Measurements from ENCODE around the gene SYTL1. TPM values are rescaled to one million over a fixed set of nuclear protein-coding genes. Genes with fewer than 3 reads are reported as not detected.
A peak's percentile ranks its signal among the peaks of the same experiment; 100 is the strongest.

SYTL1 gene
- total RNA-seq, 2 donors from 2014 or later, result 6.7 to 7.5 TPM

GRCh38 chr1:27350663-27351540, 9.1 kb downstream of the SYTL1 start:
- peak; percentile 99 for DNase-seq
- H3K27ac Mint-ChIP-seq, result no peak overlapping the region
- 11 to 14% methylated on average over 24 to 62 of the region's 62 CpGs for WGBS, 2 experiments (ENCODE audit: insufficient coverage in 1 of 2, insufficient read length in 1 of 2)
- Histone ChIP-seq H3K9ac (ENCODE audit: extremely low read depth, low read length, poor library complexity, severe bottlenecking) (peak overlapping the region; percentile 2), H3K27me3 (ENCODE audit: control insufficient read depth, insufficient read depth, low read length, poor library complexity, severe bottlenecking) (peaks cover 16% of the 10 kb centered on the region), H3K27ac (ENCODE audit: low read depth, low read length) (no peak overlapping the region), H3K4me3 (ENCODE audit: low read length) (peak overlapping the region; percentile 73), H3K4me1 (ENCODE audit: control insufficient read depth, insufficient read depth, low read length) (no peaks in the 10 kb centered on the region), H3K36me3 (ENCODE audit: control insufficient read depth, insufficient read depth, low read length) (no peaks in the 10 kb centered on the region), H3K9me3 (ENCODE audit: control insufficient read depth, low read length) (no peaks in the 10 kb centered on the region)
- TF ChIP-seq CTCF (conservative IDR thresholded peaks at IDR 0.05), result peak; percentile 46
- H3K9me3 Mint-ChIP-seq, result peaks cover 5% of the 10 kb centered on the region
- peaks cover 7% of the 10 kb centered on the region for H3K36me3 Mint-ChIP-seq (ENCODE audit: low read depth)
- H3K27me3 Mint-ChIP-seq (ENCODE audit: insufficient read depth), result peaks cover 11% of the 10 kb centered on the region
- H3K4me3 Mint-ChIP-seq, result peak overlapping the region; percentile 60
- no peaks in the 10 kb centered on the region for H3K4me1 Mint-ChIP-seq

- Mint-ChIP-seq H3K4me3 (peak overlapping the region; percentile 60), H3K9me3 (peaks cover 5% of the 10 kb centered on the region), H3K36me3 (ENCODE audit: low read depth) (peaks cover 7% of the 10 kb centered on the region), H3K27me3 (ENCODE audit: insufficient read depth) (peaks cover 11% of the 10 kb centered on the region), H3K4me1 (no peaks in the 10 kb centered on the region), H3K27ac (peak overlapping the region; percentile 13)
- Histone ChIP-seq H3K4me1 (ENCODE audit: control insufficient read depth, insufficient read depth, low read length) (no peaks in the 10 kb centered on the region), H3K36me3 (ENCODE audit: control insufficient read depth, insufficient read depth, low read length) (no peaks in the 10 kb centered on the region), H3K4me3 (ENCODE audit: low read length) (peak overlapping the region; percentile 73), H3K27ac (ENCODE audit: low read depth, low read length) (no peak overlapping the region), H3K27me3 (ENCODE audit: control insufficient read depth, insufficient read depth, low read length, poor library complexity, severe bottlenecking) (peaks cover 16% of the 10 kb centered on the region), H3K9ac (ENCODE audit: extremely low read depth, low read length, poor library complexity, severe bottlenecking) (peak overlapping the region; percentile 2), H3K9me3 (ENCODE audit: control insufficient read depth, low read length) (no peaks in the 10 kb centered on the region)
- WGBS, 2 experiments (ENCODE audit: insufficient coverage in 1 of 2, insufficient read length in 1 of 2), result 35 to 43% methylated on average over 5 to 8 of the region's 8 CpGs
- TF ChIP-seq CTCF (conservative IDR thresholded peaks at IDR 0.05), result no peak
- no peak for DNase-seq
Measured at GRCh38 chr1:27351541-27352107, 9.8 kb downstream of the SYTL1 start.

- H3K36me3 ChIP-seq (ENCODE audit: control insufficient read depth, insufficient read depth, low read length), result no peaks in the 10 kb centered on the region
- H3K27ac Mint-ChIP-seq, result no peak overlapping the region
- no peak overlapping the region for H3K4me3 Mint-ChIP-seq
- peaks cover 3% of the 10 kb centered on the region for H3K36me3 Mint-ChIP-seq (ENCODE audit: low read depth)
- DNase-seq, result no peak
- H3K4me1 ChIP-seq (ENCODE audit: control insufficient read depth, insufficient read depth, low read length), result no peaks in the 10 kb centered on the region
- H3K27ac ChIP-seq (ENCODE audit: low read depth, low read length), result no peak overlapping the region
- no peaks in the 10 kb centered on the region for H3K4me1 Mint-ChIP-seq
- no peaks in the 10 kb centered on the region for H3K9me3 ChIP-seq (ENCODE audit: control insufficient read depth, low read length)
- H3K27me3 ChIP-seq (ENCODE audit: control insufficient read depth, insufficient read depth, low read length, poor library complexity, severe bottlenecking), result peaks cover 22% of the 10 kb centered on the region
- H3K27me3 Mint-ChIP-seq (ENCODE audit: insufficient read depth), result peaks cover 19% of the 10 kb centered on the region
- no peak overlapping the region for H3K4me3 ChIP-seq (ENCODE audit: low read length)
- no peak overlapping the region for H3K9ac ChIP-seq (ENCODE audit: extremely low read depth, low read length, poor library complexity, severe bottlenecking)
- WGBS, 2 experiments (ENCODE audit: insufficient coverage in 1 of 2, insufficient read length in 1 of 2), result 95 to 100% methylated on average over 1 to 13 of the region's 13 CpGs
- no peak for TF ChIP-seq CTCF (conservative IDR thresholded peaks at IDR 0.05)
- H3K9me3 Mint-ChIP-seq, result peaks cover 5% of the 10 kb centered on the region
Measured at GRCh38 chr1:27353166-27353565, 11.3 kb downstream of the SYTL1 start.
